Activated CD4-positive, CD25-positive, alpha-beta regulatory T cell treated with anti-CD3 and anti-CD28 coated beads, Interleukin-2, amount 50 U/mL, for 72 hours (primary cell): ENCODE results near the gene TSC22D3.
"Not testable (repeated sequence)": the region's sequence is repeated elsewhere in the genome, so short reads cannot be mapped to it uniquely, and the experiment has no call there.

Source experiments
- DNase-seq: peaks from one replicate; pipeline ENCODE4 v3.0.0; 2021

TSC22D3 gene

DNA sequence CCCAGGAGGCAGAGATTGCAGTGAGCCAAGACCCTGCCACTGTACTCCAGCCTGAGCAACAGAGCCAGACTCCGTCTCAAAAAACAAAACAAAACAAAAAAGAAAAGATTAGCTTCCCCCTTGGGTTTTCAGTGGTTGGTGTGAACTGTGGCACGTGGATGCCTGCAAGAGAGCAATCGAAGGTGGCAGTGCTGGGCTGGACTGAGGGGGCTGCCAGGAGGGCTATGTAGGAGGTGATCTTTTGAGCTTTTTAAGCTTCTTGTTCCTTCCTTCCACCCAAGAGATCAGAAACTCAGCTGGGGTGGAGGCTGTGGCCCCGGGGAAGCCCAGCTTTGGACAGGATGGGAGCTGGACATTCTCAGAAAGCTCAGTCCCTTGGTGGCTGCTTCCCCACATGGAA is 97.7 kb downstream of the TSC22D3 start:
- no peak for DNase-seq

DNA sequence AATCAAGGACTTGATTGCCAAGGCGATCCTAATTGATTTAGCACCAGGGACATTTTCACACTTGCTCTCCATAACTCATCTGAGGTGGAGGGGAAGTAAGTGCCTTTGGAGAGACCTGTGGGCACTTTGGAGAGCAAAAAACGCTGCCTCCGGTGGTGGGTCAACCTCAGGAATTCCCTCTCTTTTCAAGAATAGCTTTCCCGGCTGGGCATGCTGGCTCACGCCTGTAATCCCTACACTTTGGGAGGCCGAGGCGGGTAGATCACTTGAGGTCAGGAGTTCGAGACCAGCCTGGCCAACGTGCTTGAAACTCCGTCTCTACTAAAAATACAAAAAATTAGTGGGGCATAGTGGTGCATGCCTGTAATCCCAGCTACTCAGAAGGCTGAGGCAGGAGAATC is 98.1 kb downstream of the TSC22D3 start:
- no peak for DNase-seq

DNA sequence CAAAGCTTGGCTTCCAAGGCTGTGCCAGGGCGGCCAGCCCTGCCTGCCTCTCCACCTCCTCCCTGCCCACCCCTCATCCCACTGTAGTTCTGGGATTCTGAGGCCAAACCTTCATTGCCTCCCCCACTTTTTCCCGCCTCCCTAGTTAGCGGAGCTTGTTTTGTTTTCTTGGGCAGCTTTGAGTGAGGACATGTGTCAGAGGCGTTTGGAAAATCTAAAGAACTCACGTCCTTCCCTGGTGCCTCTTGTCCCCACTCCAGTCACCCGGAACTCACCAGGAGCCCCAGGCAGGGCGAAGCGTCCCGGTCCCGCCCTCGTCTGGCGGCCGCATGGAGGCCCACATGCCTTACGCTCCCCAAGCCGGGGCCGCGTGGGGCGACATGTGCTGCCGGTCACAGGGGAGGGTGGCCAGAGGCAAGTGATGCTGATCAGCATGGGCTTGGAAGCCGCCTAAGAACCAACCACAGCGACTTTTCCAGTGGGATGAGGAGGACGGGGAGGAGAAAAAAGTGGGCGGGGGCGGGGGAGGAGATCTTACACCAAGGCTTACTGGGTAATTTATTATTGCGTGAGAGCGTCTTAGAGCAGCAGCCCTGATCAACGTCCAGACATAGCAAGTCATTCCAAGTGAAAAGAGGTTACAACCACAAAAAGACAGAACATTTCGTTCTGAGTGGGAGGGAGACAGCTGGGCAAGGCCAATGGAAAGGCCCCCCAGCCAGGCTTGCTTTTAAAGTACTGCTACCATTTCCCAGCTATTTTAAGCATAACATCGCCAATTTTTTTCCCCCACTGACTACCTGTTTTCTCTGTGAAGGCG is 98.8 kb downstream of the TSC22D3 start:
- DNase-seq, result peak; percentile 60

DNA sequence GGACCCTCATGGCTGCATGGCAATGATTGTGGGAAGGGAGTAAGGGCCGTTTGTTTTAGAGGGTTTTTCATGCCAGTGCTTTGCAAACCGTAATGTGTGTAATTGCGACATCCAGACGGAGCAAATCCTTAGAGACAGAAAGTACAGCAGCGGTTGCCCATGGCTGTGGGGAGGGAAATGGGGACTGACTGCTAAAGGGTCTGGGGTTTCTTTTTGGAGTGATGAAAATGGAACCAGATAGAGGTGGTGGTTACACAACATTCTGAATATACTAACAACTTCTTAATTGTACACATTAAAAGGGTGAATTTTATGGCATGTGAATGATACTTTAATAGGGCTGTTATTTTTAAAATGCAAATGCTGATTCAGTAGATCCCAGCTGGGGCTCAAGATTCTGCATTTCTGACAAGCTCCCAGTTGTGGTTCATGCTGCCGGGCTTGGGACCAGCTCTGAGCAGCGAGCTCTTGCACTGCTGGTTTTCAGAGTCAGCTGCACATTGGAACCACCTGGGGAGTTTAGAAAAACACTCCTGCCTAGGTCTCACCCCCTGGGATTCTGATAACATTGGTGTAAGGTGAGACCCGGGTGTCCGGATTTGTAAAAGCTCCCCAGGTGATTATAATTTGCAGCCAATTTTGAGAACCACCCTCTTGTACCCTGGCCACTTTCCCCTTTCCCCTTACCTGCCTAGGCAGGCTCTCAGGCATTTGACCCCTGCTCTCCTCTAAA is 99.6 kb downstream of the TSC22D3 start:
- no peak for DNase-seq

DNA sequence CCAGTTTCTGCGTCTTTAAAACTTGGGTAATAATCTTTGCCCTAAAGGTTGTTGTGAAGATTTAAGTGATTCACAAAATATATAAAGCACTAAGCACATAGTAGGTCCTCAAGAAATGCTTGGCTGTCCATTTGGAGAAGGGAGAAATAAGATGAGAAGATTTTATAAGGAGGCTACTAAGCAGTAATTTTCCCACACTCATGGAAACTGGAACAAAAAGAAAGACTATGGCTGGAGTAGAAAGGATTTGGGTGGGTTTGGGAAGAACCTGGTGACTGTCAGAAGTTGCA is 100.3 kb downstream of the TSC22D3 start:
- DNase-seq, result no peak

DNA sequence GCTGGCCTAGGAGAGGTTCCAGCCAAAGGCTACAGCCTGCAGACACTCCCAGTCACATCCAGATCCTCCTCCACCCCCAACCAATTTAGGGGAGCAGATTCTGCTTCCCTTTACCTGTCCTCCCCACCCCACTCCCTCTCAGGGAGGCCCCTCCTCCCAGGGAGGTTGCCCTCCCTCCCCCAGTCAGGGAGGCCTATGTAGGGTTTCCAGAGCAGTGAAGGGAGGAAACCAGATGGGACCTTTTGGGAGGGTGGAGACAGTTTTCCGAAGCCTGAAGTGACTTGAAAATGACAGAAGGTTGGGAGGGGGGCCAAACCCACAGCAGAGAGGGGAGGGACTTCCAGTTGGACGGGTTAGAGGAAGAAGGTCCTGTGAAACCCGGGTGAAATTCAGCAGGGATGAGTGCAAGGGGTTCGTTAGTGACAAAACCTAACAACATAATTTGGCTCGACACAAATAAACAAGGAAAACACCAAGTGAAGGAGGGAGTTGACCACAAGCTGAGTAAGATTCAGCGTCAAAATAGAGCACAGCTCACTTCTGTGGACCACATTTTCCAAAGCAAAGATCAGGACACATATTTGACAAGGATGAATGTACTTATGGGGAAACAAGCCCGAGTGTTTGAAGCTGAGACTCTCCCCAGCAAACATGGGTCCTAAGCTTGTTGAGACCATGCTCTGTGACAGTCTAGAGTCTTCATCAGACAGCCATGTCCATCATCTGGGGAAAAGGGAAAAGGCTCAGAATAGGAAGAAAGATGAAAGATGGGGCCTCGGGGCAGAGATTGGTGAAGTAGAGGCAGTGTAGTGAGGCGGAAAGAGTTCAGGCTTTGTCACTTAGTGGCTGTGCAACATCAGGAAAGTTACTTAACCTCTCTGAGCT is 100.9 kb downstream of the TSC22D3 start:
- DNase-seq, result no peak

DNA sequence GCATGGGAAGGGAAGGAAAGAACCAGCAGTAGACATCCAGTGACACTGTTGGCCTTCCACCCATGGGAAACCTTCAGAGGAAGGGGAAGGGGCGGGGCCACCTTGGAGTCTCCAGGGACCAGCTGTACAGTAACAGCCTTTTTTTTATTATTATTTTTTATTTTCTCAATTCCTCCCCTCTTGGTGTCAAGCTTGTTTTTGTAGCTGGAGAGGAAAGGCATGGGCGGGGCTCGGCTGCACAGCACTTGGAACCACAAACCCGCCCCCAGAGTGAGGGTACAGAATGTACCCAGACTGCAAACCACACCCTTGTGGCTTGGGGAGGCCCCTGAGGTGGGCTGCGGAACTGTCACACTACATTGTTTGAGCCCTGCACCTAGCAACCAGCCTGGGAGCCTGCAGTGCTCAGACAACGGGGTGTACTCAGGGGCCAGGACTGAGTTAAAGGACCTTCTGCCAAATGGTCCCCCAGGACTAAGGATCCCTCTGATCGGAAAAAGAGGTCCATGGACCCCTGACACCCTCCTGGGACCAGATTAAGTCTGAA is 101.6 kb downstream of the TSC22D3 start:
- peak; percentile 80 for DNase-seq

DNA sequence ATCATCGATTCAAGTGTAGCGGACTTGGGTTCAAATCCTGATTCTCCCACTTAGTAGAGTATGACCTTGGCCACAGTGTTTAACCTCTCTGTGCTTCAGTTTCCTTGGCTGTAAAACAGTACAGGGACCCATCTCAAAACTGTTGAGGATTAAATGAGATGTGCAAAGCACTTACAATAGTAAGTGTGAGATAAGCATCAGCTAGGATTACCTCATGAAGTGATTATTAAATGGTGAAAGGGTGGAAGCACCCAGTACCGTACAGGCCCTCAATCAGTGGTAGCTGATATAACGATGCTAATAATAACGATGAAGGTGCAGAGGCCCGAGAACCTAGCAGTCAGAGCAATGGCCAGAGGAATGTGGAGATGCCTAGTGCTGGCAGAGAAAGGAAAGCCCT is 102.2 kb downstream of the TSC22D3 start:
- no peak for DNase-seq

DNA sequence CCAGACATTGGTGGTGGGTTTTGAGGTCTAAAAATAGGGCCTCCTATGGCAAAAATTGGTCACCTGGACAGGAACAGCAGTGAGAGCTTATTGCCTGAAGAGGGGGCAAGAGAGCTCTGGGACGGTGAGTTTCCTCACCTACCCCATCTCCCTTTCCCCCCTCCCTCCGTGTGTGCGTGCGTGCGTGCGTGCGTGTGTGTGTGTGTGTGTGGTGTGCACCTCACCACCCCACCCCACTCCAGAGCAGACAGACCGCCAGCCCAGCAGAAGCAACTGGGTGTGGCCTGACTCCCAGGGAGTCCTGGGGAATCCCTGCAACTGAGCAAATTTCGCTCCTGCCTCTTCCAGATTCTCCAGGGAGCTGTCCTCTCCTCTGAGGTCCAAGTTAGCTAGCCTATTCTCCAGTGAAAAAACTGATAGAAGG is 102.6 kb downstream of the TSC22D3 start:
- peak; percentile 68 for DNase-seq

DNA sequence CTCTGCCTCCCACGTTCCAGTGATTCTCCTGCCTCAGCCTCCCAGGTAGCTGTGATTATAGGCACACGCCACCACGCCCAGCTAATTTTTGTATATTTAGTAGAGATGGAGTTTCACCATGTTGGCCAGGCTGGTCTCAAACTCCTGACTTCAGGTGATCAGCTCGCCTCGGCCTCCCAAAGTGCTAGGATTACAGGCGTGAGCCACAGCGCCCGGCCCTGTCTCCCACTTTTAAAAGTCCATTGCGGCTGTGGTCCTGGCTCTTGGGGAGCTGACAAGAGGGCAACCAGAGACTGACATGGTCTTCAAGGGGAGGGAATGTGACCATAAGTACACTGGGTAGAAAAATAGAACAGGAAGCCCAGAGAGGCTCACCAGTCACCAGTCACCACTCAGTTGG is 104.3 kb downstream of the TSC22D3 start:
- not testable (repeated sequence) for DNase-seq

DNA sequence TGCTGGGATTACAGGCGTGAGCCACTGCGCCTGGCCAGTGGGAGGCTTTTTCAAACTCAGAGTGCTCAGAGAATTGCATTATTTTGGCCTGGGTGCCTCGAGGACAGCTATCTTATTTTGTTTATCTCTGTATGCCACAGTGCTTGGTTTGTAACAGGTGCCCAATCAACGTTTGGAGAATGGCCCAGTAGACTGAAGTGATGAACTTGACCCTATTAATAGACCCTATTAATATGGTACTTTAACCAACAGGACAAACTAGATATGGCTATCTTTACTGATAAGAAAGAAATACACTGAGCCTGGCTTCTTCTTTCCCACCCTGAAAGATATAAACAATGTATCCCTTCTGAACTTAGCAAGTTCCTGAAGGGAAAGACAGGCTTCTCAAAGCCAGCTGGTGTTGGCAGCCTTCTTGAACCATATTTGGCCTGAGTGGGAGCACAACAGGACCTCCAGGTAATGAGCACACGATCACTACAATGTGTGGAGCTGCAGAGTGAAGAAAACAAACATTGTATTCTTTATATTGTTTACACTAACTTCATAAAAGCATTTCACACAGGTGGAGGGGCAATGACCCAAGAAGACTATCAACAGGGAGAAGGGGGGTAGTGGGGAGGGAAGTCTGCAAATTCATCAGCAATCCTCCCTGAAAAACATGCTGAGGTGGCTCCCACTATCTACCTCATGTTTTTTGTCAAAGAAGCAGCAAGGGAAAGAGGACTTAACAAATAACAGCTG is 105.5 kb downstream of the TSC22D3 start:
- DNase-seq, result no peak

DNA sequence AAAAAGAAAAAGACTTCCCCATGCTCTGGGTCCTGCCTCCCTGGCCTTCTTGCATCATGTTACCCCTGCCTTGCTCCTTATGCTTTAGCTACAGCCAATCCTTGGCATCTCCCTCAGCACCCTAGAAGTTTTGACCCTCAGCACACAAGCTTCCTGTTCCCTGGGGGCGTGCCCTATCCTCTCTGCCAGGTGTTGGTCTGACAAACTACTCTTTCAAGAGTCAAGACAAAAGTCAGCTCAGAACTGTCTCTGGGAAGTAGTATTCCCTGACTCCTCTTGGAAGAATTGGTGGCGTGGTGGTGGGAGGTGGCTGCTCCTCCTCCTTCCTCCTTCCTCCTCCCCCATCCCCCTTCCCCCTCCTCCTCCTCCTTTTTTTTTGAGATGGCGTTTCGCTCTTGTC is 106.3 kb downstream of the TSC22D3 start:
- DNase-seq, result no peak

DNA sequence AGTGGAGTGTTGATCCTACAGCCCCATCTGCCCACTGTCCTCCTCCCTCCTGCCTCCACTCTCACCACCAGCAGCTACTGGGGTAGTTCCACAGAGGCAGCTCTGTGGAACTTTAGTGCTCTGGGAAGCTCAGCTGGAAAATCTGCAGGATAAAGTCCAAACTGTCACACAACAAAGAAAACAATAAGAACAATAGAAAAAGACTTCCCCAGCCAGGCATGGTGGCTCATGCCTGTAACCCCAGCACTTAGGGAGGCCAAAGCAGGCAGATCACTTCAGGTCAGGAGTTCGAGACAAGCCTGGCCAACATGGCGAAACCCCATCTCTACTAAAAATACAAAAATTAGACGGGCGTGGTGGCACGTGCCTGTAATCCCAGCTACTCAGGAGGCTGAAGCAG is 106.9 kb downstream of the TSC22D3 start:
- not testable (repeated sequence) for DNase-seq

DNA sequence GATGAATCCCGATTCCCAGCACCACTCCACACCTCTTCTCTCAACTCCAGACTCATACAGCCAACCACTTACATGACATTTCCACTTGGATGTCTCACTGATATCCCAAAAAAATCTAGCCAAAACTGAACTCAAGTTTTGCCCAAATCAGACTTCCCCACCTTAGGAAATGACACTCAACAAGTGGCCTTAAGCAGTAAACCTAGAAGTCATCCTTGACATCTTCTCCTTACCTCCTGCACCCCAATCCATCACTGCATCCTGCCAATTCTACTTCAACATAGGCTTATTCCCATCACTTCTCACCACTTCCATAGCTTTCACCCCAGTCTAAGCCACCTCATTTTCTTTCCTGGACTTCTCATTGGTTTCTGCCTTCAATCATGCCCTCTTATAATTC is 108.2 kb downstream of the TSC22D3 start:
- DNase-seq, result no peak

DNA sequence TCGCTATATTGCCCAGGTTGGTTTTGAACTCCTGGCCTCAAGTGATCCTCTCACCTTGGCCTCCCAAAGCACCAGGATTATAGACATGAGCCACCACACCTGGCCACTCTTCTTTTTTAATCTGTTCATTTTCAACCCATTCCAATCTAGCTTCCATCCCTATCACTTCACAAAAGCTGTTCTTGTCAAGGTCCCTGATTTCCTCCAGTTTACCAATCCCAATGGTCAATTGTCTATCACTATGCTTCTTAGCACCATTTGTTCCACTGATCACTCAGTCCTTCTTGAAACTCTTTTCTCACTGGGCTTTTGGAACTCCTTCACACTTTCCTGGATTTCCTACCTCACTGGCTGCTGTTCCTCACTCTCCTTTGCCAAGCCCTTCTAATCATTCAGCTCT is 108.7 kb downstream of the TSC22D3 start:
- DNase-seq, result no peak
